Fibroblast of lung (primary cell): ENCODE data around the gene ETF1. TPM values are rescaled to one million over a fixed set of nuclear protein-coding genes. Genes with fewer than 3 reads are reported as not detected.

ENCODE experiments used
- DNase-seq, 2 donors: peaks; one replicate each; pipeline versions ENCODE4 v3.0.0 to v3.0.0-alpha.2; 2010; ENCODE audit warnings: low read depth in 2 of 2
- H2AFZ ChIP-seq: 2 replicates; pipeline ENCODE4 v1.5.1; 2012; ENCODE audit warnings: low read length, control low read depth, inconsistent platforms
- H3K27ac ChIP-seq: 2 replicates; pipeline ENCODE4 v1.5.1; 2011; ENCODE audit warnings: low read length, control low read depth; ENCODE audit not compliant: insufficient read depth
- H3K27me3 ChIP-seq: 2 replicates; pipeline ENCODE4 v1.5.1; 2011; ENCODE audit warnings: mild to moderate bottlenecking, low read length; ENCODE audit not compliant: control insufficient read depth, insufficient read depth
- H3K36me3 ChIP-seq: 2 replicates; pipeline ENCODE4 v1.5.1; 2011; ENCODE audit warnings: low read length; ENCODE audit not compliant: control insufficient read depth, insufficient read depth
- H3K4me1 ChIP-seq: 2 replicates; pipeline ENCODE4 v1.5.1; 2011; ENCODE audit warnings: low read length; ENCODE audit not compliant: control insufficient read depth, insufficient read depth; ENCODE audit errors: extremely low read depth
- H3K4me2 ChIP-seq: 2 replicates; pipeline ENCODE4 v1.5.1; 2011; ENCODE audit warnings: low read length, control low read depth; ENCODE audit not compliant: insufficient read depth; ENCODE audit errors: extremely low read depth
- H3K4me3 ChIP-seq, 4 experiments: fragments of 200-600 bp in 1 of 4; sonication (generic) in 1 of 4; replicated peaks in 1 of 4; 2 replicates each; pipeline ENCODE4 v1.5.1; 2011 to 2016; ENCODE audit warnings: low read length in 4 of 4, low read depth in 3 of 4, mild to moderate bottlenecking in 3 of 4, control low read depth in 2 of 4, inconsistent platforms in 1 of 4, mixed read lengths in 1 of 4; ENCODE audit not compliant: insufficient read depth in 1 of 4; ENCODE audit errors: control extremely low read depth in 1 of 4
- H3K79me2 ChIP-seq: 2 replicates; pipeline ENCODE4 v1.5.1; 2012; ENCODE audit warnings: mild to moderate bottlenecking, low read length, inconsistent platforms; ENCODE audit not compliant: control insufficient read depth, insufficient read depth
- H3K9ac ChIP-seq: 2 replicates; pipeline ENCODE4 v1.5.1; 2011; ENCODE audit warnings: mild to moderate bottlenecking, low read length, control low read depth; ENCODE audit not compliant: insufficient read depth
- H3K9me3 ChIP-seq: 2 replicates; pipeline ENCODE4 v1.5.1; 2012; ENCODE audit warnings: low read depth, low read length; ENCODE audit not compliant: control insufficient read depth, insufficient read depth
- H4K20me1 ChIP-seq: 2 replicates; pipeline ENCODE4 v1.5.1; 2011; ENCODE audit warnings: low read length; ENCODE audit not compliant: control insufficient read depth, insufficient read depth; ENCODE audit errors: extremely low read depth
- CTCF ChIP-seq, 2 donors: IDR thresholded peaks in 1 of 2; conservative IDR thresholded peaks in 1 of 2; 1 replicate in 1 of 2; 2 replicates in 1 of 2; pipeline ENCODE4 v1.5.1; 2011 to 2012; ENCODE audit warnings: low read length in 2 of 2, control low read depth in 1 of 2, inconsistent platforms in 1 of 2, low read depth in 1 of 2, mild to moderate bottlenecking in 1 of 2
- EZH2 ChIP-seq: IDR thresholded peaks from 2 replicates; pipeline ENCODE4 v1.5.1; 2012; ENCODE audit warnings: low read length, control low read depth, mild to moderate bottlenecking; ENCODE audit errors: missing control alignments
- polyA plus RNA-seq, 2 donors: library from polyadenylated mRNA; depleted of rRNA in 1 of 2; stranded (reverse) in 1 of 2; unstranded in 1 of 2; fragments of >200 nt; gene quantifications; 2 replicates each; pipeline ENCODE4 v1.2.1, GENCODE V29; 2011 to 2012; ENCODE audit warnings: missing spikeins in 1 of 2
- total RNA-seq: library from RNA; depleted of rRNA; stranded (reverse); fragments of >200 nt; gene quantifications from 2 replicates; pipeline ENCODE4 v1.2.1, GENCODE V29; 2014

The ETF1 gene
- total and polyA plus RNA-seq, 2 donors (not counting 1 experiment from before 2014, with no cell fraction given), result 94.0 to 118 TPM

- DNase-seq, result peak in 1 of 2 donors; percentile 72
- TF ChIP-seq CTCF (conservative IDR thresholded peaks at IDR 0.05 in 1 of 2, IDR thresholded peaks at IDR 0.05 in 1 of 2; ENCODE audit: low read depth in 1 of 2, low read length in 2 of 2) (peak in 1 of 2 donors; percentile 15), EZH2 (no peak)
- Histone ChIP-seq H3K9me3 (no peaks in the 10 kb centered on the region), H3K79me2 (peaks cover 53% of the 10 kb centered on the region), H3K4me2 (no peak overlapping the region), H4K20me1 (no peaks in the 10 kb centered on the region), H2AFZ (no peak overlapping the region), H3K9ac (no peak overlapping the region), H3K4me3 (no peak overlapping the region), H3K27ac (no peak overlapping the region), H3K4me1 (no peaks in the 10 kb centered on the region), H3K27me3 (no peaks in the 10 kb centered on the region), H3K36me3 (peaks cover 26% of the 10 kb centered on the region)
Observed at GRCh38 chr5:138568061-138568824, 25.2 kb upstream of the ETF1 start.

GRCh38 chr5:138566792-138567191, 23.8 kb upstream of the ETF1 start:
- DNase-seq, result no peak
- Histone ChIP-seq H3K9me3 (no peaks in the 10 kb centered on the region), H3K9ac (no peak overlapping the region), H3K27me3 (no peaks in the 10 kb centered on the region), H2AFZ (no peak overlapping the region), H3K36me3 (peaks cover 26% of the 10 kb centered on the region), H4K20me1 (no peaks in the 10 kb centered on the region), H3K4me1 (no peaks in the 10 kb centered on the region), H3K79me2 (peaks cover 45% of the 10 kb centered on the region), H3K4me3 (no peak overlapping the region), H3K4me2 (no peak overlapping the region), H3K27ac (no peak overlapping the region)
- TF ChIP-seq EZH2 (no peak), CTCF (conservative IDR thresholded peaks at IDR 0.05 in 1 of 2, IDR thresholded peaks at IDR 0.05 in 1 of 2; ENCODE audit: low read depth in 1 of 2, low read length in 2 of 2) (no peak)

- no peak for DNase-seq
- Histone ChIP-seq H4K20me1 (no peaks in the 10 kb centered on the region), H3K79me2 (peaks cover 46% of the 10 kb centered on the region)
Observed at GRCh38 chr5:138565100-138565821, 22.2 kb upstream of the ETF1 start.

More at GRCh38 chr5:138565100-138565821, 22.2 kb upstream of the ETF1 start:
- peaks cover 28% of the 10 kb centered on the region for H3K36me3 ChIP-seq
- H3K4me2 ChIP-seq, result no peak overlapping the region
- no peak for TF ChIP-seq CTCF (conservative IDR thresholded peaks at IDR 0.05 in 1 of 2, IDR thresholded peaks at IDR 0.05 in 1 of 2; ENCODE audit: low read depth in 1 of 2, low read length in 2 of 2)
- no peak for TF ChIP-seq EZH2
- no peaks in the 10 kb centered on the region for H3K4me1 ChIP-seq
- H3K9ac ChIP-seq, result no peak overlapping the region
- H3K27ac ChIP-seq, result no peak overlapping the region
- H3K9me3 ChIP-seq, result no peaks in the 10 kb centered on the region
- no peaks in the 10 kb centered on the region for H3K27me3 ChIP-seq
- H3K4me3 ChIP-seq, result no peak overlapping the region
- H2AFZ ChIP-seq, result no peak overlapping the region
